HG02970 (cell line): ENCODE measurements around the gene STEAP4.
"Not testable (repeated sequence)": the region's sequence is repeated elsewhere in the genome, so short reads cannot be mapped to it uniquely, and the experiment has no call there.

Experiments used
- ATAC-seq: cut with Tn5 transposase; IDR thresholded peaks from one replicate; pipeline ENCODE4 v1.9.1; 2021; ENCODE audit warnings: mild to moderate bottlenecking, moderate library complexity, moderate number of reproducible peaks; ENCODE audit not compliant: unreplicated experiment, low FRiP score

Gene STEAP4

GRCh38 chr7:88274856-88275255 lies 31.8 kb downstream of the STEAP4 start:
- not testable (repeated sequence) for ATAC-seq

- ATAC-seq, result no peak
Observed at GRCh38 chr7:88269586-88269985, 37.1 kb downstream of the STEAP4 start.

DNA sequence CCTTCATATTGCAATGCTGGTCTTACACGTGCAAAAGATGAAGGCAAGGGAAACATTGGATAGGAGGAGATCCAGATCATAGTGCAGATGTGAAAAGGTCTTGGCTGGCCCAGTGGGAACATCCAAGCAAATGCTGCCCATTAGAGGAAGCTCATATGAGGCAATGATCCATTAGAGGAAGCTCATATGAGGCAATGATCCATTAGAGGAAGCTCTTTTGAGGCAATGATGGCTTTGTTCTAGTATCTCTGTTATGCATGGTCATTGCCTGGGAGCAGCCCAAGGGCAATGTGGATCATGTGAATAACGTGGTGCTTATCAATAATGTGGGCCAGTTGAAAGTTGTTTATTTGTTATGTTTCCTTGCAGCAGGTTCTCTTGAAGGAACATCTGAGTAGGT lies 37.8 kb downstream of the STEAP4 start:
- no peak for ATAC-seq

DNA sequence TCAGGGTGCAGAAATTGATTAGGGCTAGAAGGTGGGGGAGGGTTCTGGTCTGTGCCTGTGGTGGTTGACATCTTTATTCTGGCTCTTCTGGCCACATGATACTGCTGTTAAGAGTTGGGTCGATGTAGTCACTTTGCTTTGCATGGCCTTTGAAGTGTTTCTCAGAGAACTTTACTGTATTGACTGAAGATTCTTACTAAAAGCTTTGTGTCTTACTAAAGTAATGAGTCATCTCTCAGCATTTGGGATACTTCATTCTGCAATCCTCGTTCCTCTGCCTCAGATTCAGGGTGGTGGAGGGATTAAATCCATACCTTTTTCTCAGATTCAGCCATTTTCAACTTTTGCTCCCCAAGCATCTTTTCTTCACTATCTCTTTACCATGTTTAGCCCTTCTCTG lies 38.6 kb downstream of the STEAP4 start:
- no peak for ATAC-seq

- ATAC-seq, result no peak
Observed at GRCh38 chr7:88267421-88267820, 39.3 kb downstream of the STEAP4 start.

DNA sequence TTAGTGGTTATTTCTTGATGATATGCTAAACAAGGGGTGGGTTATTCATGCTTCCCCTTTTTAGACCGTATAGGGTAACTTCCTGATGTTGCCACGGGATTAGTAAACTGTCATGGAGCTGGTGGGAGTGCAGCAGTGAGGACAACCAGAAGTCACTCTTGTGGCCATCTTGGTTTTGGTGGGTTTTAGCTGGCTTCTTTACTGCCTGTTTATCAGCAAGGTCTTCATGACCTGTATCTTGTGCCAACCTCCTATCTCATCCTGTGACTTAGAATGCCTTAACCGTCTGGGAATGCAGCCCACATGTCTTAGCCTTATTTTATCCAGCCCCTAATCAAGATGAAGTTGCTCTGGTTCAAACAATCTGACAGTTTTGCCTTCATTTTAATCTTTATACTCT lies 41.7 kb downstream of the STEAP4 start:
- not testable (repeated sequence) for ATAC-seq

- no peak for ATAC-seq
Observed at GRCh38 chr7:88262562-88262961, 44.1 kb downstream of the STEAP4 start.

DNA sequence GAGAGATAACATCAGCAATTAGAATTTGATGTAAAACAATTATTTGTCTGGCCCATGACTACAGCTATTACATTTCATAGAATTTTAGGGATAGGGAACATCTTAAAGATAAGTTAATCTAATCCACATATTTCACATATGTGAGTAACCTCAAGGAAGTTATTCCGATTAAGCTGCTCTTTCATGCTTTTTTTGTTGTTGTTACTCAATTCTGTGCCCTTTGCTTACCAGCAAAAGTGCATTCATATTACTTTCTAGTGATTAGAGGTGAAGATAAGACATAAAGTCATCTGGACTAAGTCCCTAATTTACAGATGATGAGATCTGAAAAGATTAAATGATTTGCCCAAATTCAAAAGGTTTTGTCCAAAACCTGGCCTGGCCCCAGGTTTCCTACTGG lies 46.0 kb downstream of the STEAP4 start:
- no peak for ATAC-seq

- no peak for ATAC-seq
Observed at GRCh38 chr7:88259656-88260380, 46.9 kb downstream of the STEAP4 start.

DNA sequence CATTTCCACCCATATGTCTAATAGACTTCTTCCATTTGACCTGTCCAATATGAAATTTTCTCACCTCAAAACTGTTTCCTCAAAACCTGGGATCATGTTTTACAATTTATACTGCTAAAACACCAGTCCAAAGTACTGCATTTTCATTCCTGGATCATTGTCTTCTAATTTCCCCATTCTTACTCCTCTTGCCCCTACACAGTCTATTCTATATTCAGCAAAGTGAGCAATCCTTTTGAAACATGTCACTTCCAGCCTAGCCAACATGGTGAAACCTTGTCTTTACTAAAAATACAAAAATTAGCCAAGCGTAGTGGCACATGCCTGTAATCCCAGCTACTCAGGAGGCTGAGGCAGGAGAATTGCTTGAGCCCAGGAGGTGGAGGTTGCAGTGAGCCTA lies 48.4 kb downstream of the STEAP4 start:
- ATAC-seq, result not testable (repeated sequence)

GRCh38 chr7:88256906-88257305 lies 49.8 kb downstream of the STEAP4 start:
- no peak for ATAC-seq

GRCh38 chr7:88254721-88255424 lies 51.8 kb downstream of the STEAP4 start:
- ATAC-seq, result no peak

GRCh38 chr7:88253640-88254039 lies 53.1 kb downstream of the STEAP4 start:
- ATAC-seq, result no peak

- no peak for ATAC-seq
Observed at GRCh38 chr7:88244258-88244657, 62.4 kb downstream of the STEAP4 start.

DNA sequence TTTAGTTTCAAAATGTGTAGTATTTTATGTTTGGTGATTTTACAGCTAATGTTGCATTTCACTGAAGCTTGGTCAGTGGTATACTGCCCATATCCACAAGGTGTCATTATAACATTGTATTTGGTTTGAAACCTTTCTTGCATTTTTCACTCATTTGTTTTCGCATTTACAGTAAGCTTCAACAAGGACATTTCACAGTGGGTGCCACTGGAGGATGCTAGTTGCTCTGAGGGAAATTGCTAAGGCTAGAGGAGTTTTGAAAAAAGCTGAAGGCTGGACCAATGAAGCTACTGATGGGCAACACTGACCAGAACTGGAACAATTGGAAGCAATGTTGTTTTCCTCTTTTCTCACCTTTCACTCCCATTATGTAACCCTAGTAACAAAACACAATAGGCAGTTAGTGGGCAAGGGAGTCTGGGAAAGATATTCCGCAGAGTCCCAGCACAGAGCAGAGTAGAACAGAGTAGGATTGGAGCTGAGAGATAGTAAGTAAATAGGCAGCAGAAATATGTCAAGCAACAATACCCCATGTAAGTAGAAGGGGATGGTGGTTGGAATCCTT lies 63.3 kb downstream of the STEAP4 start:
- no peak for ATAC-seq

DNA sequence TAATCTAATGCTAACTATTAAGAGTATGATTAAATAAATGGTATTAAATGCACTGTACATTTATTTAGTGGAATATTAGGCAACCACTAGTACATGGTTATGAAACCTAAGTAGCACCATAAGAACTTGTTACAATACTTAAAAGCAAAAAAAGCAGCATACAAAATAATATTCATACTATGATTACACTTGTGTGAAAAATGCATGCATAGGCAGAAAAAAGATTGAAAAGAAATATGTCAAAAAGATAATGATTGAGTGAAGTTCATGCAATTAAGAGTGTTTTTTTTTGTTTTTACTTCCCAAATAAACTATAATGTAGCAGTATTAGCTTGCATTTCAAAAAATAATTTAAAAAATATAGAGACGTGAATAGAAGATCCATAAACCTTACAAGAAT lies 66.8 kb downstream of the STEAP4 start:
- no peak for ATAC-seq

- no peak for ATAC-seq
Observed at GRCh38 chr7:88233828-88234227, 72.9 kb downstream of the STEAP4 start.

DNA sequence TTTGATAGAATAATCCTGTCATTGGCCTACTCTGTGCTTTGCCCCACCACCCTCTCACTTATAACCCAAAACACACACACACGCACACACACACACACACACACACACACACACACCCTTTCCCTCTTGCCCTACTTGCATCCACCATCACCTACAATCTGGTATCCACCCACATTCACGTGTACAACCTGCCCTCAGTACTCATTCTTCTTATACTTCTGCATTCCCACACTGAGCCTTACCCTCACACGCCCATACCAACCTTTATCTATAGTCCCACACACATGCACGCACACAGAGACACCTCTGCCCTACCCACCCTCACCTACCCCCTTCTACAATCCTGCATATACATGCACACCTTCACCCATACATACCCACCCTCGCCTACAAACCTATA lies 76.0 kb downstream of the STEAP4 start:
- no peak for ATAC-seq

DNA sequence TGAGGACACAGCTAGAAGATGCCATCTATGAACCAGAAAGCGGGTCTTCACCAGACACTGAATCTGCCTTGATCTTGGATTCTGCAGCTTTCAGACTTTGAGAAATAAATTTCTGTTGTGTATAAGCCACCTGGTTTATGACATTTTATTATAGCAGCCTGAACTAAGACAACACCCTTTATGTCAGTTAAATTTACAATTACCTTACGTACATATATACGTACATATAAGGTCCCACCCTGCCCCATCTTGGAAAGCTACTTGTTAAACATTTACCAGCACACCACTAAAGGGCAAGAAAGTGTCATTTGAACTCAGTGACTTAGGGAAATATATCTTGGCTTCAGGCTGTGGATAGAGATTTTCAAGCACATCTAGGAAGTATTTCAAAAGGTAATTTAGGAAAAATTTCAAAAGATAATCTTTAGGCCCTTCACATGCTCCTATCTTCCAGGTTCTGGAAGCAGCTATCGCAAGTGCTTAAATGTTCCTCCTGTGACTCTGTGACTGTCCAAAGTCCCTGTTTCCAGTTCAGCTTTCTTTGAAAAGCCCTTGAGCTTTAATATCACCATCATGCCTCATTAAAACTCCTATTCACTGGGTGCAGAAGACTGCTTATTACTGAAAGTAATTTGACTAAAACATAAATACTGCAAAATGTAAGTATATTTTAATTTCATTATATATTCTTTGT lies 77.2 kb downstream of the STEAP4 start:
- ATAC-seq, result no peak

DNA sequence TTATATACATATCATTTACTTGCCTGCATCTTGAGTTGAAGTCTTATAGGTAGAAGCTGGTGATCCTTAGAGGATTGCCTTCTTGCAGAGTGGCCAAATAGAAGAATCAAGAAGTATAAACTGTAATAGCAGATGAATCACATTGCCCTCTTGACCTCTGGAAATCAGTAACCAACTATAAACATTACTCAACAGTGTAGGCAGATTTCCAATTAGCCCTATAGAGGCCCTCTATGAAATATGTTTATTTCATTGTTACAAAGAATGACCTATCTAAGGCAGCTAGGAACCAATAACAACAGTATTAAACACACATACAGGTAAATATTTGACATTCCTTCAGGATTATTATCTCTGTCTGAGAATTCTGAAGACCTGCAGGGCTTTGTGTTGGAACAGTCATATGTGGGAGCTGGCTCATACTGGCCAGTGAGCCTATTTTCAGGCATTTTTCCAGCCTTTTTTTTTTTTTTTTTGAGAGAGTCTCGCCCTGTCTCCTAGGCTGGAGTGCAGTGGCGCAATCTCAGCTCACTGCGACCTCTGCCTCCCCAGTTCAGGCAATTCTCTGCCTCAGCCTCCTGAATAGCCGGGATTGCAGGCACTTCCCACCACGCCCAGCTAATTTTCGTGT lies 79.7 kb downstream of the STEAP4 start:
- ATAC-seq, result no peak

DNA sequence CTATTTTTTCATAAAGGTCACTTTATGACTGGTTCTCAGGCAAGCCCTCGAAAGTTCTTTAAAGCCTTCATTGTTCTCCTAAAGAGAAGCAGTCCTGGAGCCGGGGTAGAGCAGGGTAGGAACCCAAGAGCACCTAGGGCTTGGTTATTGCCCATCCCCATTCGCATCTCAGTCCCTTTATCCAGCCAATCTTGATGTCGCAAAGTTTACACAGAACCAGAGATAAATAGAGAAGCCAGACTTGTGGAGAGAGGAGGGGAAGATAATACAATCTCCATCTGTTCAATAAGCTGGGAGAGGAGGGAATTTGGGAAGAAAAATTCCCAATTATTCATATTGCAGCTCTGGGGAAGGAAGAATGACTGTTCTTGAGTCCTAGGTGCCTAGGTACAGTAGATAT lies 80.5 kb downstream of the STEAP4 start:
- no peak for ATAC-seq
